Measurements from ENCODE around the gene DYRK1A.

The DYRK1A gene

DNA sequence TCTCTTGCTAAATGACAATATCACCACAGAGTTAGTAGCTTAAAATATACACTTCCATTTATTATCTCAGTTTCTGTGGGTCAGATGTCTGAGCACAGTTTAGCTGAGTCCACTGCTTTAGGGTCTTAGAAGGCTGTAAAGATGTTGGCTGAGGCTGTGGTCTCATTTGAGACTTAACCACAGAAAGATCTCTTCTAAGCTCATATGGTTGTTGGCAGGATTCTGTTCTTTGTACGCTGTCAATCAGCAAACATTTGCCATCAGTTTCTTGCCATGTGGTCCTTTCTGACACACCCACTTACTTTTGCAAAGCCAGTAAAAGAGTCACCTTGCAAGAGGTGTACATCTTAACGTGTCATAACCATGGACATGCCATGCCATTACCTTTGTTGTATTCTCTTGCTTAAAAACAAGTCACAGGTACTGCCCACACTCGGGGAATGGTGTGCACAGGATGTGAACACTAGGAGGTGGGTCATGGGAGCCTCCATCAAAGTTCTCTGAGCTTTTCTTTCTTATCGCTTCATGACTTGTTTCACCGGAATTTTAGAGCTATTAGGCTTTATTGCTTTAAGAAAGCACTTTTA, 18.7 kb downstream of the DYRK1A start:
- DNase-seq: no peak

- DNase-seq: no peak
These were observed 19.6 kb downstream of the DYRK1A start for GRCh38 chr21:37386151-37386550.

DNA sequence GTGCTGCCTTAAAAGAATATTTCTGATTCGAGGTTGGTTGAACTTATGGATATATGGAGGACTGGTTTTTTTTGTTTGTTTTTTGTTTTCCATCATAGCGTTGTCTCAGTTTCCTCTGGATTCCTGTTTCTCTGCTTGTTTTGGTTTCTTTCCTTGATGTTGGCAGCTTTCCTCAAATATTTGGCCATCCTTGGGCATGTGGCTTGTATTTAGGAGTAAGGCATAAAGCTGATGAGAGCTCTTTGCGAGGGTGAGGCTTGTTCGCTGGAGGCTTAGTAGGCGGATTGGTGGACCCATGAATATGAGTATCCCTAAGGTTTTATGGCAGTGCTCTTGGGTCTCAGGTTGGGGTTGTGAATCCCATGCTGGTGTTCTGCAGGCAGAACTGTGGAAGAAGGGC, 22.9 kb downstream of the DYRK1A start:
- no peak for DNase-seq

DNA sequence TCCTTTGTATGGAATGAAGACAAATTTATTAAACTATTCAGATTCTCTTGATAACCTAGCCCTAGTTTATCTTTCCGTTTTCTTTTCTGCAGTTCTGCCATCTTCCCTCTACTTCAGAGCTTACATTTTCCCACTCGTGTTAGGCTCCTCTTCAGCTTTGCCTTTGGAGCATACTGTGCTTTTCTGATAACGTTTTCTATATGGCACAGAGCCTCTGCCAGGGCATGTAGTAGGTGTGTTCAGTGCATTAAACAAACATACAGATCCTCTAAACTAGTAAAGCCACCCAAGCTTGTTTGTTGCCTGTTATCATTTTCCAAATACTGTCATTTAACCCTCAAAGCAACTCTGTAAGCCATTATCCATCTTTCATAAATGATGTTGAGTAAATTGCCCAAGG, 25.1 kb downstream of the DYRK1A start:
- DNase-seq: no peak

GRCh38 chr21:37392441-37392840, 25.9 kb downstream of the DYRK1A start:
- no peak for DNase-seq

DNA sequence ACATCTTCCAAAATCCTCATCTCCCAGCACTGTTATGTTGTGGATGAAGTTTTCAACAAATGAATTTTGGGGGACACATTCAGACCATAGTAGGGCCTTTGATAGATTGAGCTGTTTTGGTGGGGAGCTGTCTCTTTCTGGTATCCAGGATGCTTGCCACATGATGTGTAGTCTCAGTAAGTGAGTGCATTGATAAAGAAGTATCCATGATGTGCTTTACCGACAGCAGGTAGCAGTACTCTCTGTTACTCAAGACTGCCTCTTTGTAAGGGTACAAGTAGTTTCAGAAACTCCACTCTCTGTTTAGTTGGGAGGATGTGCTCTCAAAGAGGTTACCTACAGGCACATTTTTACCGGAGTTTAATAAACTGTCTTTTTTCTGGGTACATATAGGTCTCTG, 26.5 kb downstream of the DYRK1A start:
- no peak for DNase-seq

- no peak for DNase-seq
These were observed 27.2 kb downstream of the DYRK1A start for GRCh38 chr21:37393786-37394185.

GRCh38 chr21:37395961-37396360, 29.4 kb downstream of the DYRK1A start:
- no peak for DNase-seq

DNA sequence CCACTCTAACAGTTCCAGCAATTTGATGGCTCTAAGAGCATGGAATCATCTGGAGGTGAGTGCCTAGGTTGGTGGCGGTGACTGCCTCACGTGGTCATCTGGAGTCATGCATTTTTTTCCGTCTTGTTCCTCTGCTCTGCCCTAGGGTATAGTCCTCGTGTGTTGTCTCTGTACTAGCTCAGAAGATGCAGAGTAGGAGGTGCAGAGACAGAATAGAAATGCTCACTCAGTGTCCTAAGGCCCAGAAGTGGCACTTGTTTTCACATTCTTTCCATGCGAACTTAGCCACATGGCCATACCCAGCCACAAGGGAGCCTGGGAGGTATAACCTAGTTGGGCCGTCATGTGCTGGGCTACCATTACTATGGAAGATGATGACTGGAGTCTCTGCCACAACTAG, 30.3 kb downstream of the DYRK1A start:
- no peak for DNase-seq

DNA sequence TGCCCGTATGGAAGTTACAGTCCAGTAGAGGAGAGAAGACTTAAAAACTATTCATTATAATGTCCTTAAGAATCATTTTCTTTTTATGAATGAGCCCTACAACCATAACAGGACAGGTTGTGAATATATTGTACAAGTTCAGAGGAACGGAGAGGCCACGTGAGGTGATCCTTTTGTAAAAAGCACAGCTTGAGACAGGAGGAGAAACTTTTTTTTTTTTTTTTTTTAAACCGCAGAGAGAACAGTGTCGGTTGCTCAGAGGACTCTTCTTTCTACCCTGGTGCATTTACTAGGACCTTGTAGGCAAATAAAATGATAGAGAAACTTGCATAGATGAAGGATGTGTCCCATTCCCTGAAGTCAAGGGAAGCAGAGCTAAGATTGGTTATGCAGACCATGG, 32.1 kb downstream of the DYRK1A start:
- no peak for DNase-seq

- DNase-seq: no peak
These were observed 35.8 kb downstream of the DYRK1A start for GRCh38 chr21:37402251-37402867.

DNA sequence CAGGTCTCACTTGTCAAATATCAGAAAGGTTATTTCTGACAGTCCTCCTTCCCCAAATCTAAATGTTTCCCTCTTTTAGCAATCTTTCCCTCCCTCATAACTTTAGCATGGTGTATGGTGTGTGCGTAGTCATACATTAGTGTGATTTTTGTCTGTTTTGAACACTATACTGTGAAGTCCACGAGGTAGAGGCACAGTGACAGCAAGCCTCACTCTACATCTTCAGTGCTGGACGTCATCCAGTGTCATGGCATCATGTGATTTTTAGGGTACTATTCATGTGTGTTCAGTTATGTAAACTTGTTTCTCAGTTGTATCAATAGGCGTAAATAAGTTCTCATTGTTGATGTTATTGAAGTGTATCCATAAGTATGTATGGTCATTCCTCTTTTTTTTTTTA, 39.1 kb downstream of the DYRK1A start:
- DNase-seq: no peak

- DNase-seq: no peak
These were observed 41.3 kb downstream of the DYRK1A start for GRCh38 chr21:37407719-37408420.

GRCh38 chr21:37408464-37409193, 42.1 kb downstream of the DYRK1A start:
- DNase-seq: no peak

GRCh38 chr21:37410639-37411038, 44.1 kb downstream of the DYRK1A start:
- no peak for DNase-seq

DNA sequence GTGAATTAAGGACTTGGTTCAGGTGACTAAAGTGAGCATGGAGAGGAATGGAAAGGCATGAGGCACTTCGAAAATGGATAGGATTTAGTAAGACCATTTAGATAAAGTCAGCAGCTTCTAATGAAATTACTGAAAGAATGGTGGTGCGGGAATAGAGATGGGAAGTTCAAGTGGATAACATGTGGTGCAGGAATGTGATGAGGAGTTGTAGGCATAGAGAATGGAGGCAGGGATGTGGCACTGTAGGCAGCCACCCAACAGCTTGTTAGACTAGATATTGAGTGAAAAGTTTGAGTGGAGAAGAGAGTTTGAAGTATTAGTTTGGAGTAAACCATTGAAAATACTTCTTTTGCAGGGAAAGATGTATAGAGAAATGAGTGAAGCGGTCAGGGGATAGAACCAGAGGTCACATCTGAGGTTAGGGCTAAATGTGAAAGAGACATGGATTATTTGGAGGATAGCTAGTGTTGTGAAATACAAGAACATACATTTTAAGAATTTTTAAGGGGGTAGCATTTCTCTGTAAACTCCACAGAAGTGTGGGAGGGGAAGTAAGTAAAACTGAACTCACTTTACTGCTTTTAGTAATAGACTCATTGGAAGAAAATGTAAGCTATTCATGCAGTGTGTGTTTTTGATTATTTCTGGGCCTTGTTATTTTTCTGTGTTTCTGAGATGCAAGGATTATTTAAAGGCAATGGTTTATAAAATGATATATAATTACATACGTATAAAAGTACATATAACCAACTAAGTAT, 46.2 kb downstream of the DYRK1A start:
- no peak for DNase-seq

DNA sequence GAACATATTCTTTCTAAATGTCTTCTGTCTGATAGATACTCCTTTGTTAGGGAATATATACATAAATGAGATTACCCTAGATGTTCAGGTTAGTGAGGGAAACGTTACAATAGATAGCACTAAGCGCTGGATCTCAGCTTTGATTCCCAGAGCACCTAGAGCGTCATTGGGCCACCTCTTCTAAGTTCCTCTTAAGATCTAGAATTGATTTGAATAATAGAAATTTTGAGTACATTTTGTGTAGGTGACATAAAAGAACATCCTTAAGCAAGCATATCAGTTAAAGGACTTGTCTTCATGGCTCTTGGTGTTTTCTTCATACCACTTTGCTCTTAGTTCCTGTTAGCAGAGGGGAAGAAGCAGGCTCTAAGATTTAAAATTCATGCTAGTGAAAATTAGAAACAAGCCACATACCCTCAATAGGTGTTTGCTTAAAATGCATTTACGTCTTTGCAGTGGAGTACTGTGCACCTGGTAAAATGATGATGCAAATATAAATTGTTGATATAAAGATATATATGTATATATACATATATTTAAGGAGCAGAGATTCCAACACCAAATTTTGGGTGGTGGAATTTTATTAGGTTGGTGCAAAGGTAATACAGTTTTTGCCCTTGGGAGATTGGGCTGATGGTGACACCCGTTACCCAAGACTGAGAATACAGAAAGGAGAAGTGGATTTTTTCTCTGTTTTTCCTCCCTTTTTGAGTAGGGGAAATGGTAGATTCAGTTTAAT, 47.1 kb downstream of the DYRK1A start:
- DNase-seq: no peak

GRCh38 chr21:37414292-37415253, 48.0 kb downstream of the DYRK1A start:
- no peak for DNase-seq

DNA sequence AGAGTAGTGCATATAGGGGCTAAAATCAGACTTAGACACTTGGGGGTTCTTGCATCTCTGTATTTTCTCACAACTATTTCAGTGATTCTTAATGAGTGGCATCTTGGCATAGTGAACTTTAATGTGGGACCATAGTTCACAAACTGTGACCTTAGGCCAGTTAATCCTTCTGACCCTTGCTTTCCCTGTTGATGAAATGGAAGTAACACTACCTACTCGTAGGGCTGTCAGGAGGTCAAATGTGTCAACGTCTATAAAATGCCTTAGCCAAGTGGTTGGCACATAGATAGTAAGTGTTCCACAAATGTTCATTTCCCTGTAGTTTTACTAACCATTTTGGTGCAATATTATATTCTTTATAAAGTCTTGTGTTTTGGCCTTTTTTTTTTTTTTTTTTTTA, 49.4 kb downstream of the DYRK1A start:
- no peak for DNase-seq

DNA sequence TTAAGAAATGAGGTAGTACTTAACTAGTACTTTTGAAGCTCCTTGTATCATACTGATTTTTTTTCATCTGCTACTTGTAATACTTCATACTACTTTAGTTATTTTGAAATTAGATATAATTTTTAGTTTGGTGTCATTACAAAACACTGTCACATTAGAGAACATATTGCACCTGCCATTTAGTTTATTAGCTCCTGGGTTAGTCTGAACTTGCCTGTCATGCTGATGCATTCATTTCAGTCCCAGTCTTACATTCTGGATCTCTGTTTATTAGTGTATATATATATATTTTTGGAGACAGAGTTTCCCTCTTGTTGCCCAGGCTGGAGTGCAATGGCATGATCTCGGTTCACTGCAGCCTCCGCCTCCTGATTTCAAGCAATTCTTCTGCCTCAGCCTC, 50.3 kb downstream of the DYRK1A start:
- no peak for DNase-seq

GRCh38 chr21:37419228-37419906, 52.8 kb downstream of the DYRK1A start:
- DNase-seq: no peak
